SK-N-MC (cell line): ENCODE results near the gene TMEM156.

Source experiments
- EZH2 ChIP-seq: fragments of 200-600 bp; sonication (generic); IDR thresholded peaks from one replicate; pipeline ENCODE4 v1.6.1; 2017; ENCODE audit warnings: antibody characterized with exemption
- FOXP2 ChIP-seq: optimal IDR thresholded peaks from 2 replicates; pipeline ENCODE3; 2011; ENCODE audit warnings: mild to moderate bottlenecking, moderate library complexity; ENCODE audit not compliant: insufficient read depth; ENCODE audit errors: extremely low read length, control extremely low read depth
- POLR2AphosphoS5 ChIP-seq: IDR thresholded peaks from 2 replicates; pipeline ENCODE4 v1.6.1; 2012; ENCODE audit warnings: mild to moderate bottlenecking, low read depth, low read length, borderline replicate concordance

DNA sequence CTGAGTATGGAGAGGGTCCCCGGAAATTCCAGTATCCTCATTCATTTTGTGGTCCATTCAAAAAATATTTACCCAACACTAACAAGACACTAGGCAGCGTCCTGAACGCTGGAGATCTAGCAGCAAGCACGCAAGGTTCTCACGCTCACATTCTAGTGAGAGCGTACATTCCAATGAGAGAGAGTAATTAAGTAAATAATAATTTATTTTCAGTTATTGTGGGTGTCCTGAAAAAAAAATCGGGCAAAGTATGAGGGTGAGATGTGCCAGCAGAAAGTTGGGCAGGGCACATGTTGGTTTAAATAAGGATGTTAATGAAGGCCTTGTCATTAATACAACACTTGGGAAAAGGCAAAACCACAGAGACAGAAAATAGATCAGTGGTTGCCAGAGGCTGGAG, 4.0 kb upstream of the TMEM156 start:
- TF ChIP-seq EZH2 (no peak), POLR2AphosphoS5 (no peak), FOXP2 (no peak)
